Natural killer cell treated with Interleukin-12 subunit alpha and Interleukin-12 subunit beta and Interleukin-15 and Interleukin-18, amount 100 ng/mL, for 72 hours (primary cell): ENCODE results near the gene MFSD12. TPM values are rescaled to one million over a fixed set of nuclear protein-coding genes. Genes with fewer than 3 reads are reported as not detected.
"Not testable (repeated sequence)": the region's sequence is repeated elsewhere in the genome, so short reads cannot be mapped to it uniquely, and the experiment has no call there.

ENCODE experiments used
- ATAC-seq, 2 donors: fragments of 150-1000 bp; cut with Tn5 transposase in 1 of 2; sonication (Bioruptor Pico), chemical (Tn5 transposase) in 1 of 2; 2 replicates each; pipeline ENCODE4 v1.10.0; 2021
- DNase-seq: peaks from one replicate; pipeline ENCODE4 v3.0.0; 2022; ENCODE audit warnings: low spot score
- H3K27ac Mint-ChIP-seq, 2 donors: 1 replicate in 1 of 2; 2 replicates in 1 of 2; pipeline ENCODE4 v1.8.0; 2022; ENCODE audit warnings: mixed read lengths in 2 of 2, mild to moderate bottlenecking in 1 of 2, moderate library complexity in 1 of 2
- H3K27me3 Mint-ChIP-seq, 2 donors: 1 replicate in 1 of 2; 2 replicates in 1 of 2; pipeline ENCODE4 v1.8.0; 2022; ENCODE audit warnings: mixed read lengths in 2 of 2
- H3K36me3 Mint-ChIP-seq: one replicate; pipeline ENCODE4 v1.8.0; 2022; ENCODE audit warnings: mixed read lengths
- H3K4me1 Mint-ChIP-seq, 2 donors: 1 replicate in 1 of 2; 2 replicates in 1 of 2; pipeline ENCODE4 v1.8.0; 2022; ENCODE audit warnings: low read depth in 2 of 2, mixed read lengths in 2 of 2, mild to moderate bottlenecking in 1 of 2
- H3K4me3 Mint-ChIP-seq: one replicate; pipeline ENCODE4 v1.8.0; 2022; ENCODE audit warnings: mixed read lengths
- H3K9me3 Mint-ChIP-seq: 2 replicates; pipeline ENCODE4 v1.8.0; 2022; ENCODE audit warnings: mixed read lengths
- total RNA-seq, 2 donors: library from RNA; stranded (reverse); gene quantifications; one replicate each; pipeline ENCODE4 v1.2.3, GENCODE V29; 2022

MFSD12 gene
- total RNA-seq, 2 donors from 2014 or later = 72.2 to 73.1 TPM

DNA sequence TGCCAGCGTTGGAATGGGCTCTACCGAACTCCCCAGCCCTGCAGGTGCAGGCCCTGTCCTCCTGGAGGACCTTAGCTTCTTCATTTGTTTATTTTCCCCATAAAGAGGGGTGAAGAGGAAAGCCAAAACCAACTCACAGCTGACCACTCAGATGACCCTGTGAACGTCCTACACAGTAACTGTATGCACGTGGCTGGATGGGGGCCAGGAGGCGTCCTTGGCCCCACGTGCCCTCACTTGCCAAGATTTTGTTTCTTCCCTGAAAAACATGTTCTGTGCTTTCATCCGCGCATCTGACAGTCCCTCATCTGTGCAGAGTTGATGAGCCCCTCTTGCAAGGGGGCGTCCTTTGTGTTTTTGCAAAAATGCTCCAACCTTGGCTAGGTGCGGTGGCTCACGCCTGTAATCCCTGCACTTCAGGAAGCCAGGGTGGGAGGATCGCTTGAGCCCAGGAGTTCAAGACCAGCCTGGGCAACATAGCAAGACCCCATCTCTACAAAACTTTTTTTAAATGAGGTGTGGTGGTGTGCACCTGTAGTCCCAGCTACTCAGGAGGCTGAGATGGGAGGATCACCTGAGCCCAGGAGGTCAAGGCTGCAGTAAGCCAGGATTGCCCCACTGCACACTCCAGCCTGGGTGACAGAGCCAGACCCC lies 23.7 kb downstream of the MFSD12 start:
- H3K36me3 Mint-ChIP-seq = no peaks in the 10 kb centered on the region
- H3K4me1 Mint-ChIP-seq = peaks cover 0 to 4% of the 10 kb centered on the region in 2 donors
- no peak overlapping the region for H3K4me3 Mint-ChIP-seq
- no peak overlapping the region for H3K27ac Mint-ChIP-seq
- H3K27me3 Mint-ChIP-seq = no peaks in the 10 kb centered on the region
- H3K9me3 Mint-ChIP-seq = no peaks in the 10 kb centered on the region
- no peak for ATAC-seq
- DNase-seq = no peak

DNA sequence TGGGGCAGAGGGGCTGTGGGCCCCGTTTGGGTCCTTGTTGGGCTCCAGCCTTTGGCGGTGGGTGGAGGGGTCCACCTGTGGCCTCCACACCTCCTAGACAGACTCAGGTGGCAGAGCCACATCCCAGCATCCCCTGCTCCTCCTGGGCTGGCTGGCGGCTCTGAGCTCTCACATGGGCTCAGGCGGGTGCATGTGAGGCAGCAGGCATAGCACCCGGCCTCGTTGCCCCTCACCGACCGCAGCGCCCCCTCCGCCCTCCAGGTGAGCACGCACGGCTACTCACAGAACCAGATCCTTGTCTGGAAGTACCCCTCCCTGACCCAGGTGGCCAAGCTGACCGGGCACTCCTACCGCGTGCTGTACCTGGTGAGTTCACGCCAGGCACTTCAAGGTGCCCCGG lies 24.4 kb downstream of the MFSD12 start:
- Mint-ChIP-seq H3K9me3 (no peaks in the 10 kb centered on the region), H3K4me1 (no peaks in the 10 kb centered on the region), H3K27me3 (no peaks in the 10 kb centered on the region), H3K27ac (no peak overlapping the region), H3K36me3 (no peaks in the 10 kb centered on the region), H3K4me3 (no peak overlapping the region)
- DNase-seq (no peak), ATAC-seq (no peak)

- Mint-ChIP-seq H3K36me3 (no peaks in the 10 kb centered on the region), H3K27ac (no peak overlapping the region), H3K27me3 (no peaks in the 10 kb centered on the region), H3K4me1 (no peaks in the 10 kb centered on the region), H3K4me3 (no peak overlapping the region), H3K9me3 (no peaks in the 10 kb centered on the region)
- no peak for DNase-seq
- no peak for ATAC-seq
Observed at GRCh38 chr19:3532154-3532786, 25.1 kb downstream of the MFSD12 start.

DNA sequence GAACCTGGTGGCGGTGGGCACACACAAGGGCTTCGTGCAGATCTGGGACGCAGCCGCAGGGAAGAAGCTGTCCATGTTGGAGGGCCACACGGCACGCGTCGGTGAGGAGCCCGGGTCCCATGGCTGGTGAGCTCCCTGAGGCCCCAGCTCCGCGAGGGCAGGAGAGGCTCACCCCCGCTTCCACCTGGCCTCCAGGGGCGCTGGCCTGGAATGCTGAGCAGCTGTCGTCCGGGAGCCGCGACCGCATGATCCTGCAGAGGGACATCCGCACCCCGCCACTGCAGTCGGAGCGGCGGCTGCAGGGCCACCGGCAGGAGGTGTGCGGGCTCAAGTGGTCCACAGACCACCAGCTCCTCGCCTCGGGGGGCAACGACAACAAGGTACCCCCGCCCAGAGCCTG lies 25.7 kb downstream of the MFSD12 start:
- Mint-ChIP-seq H3K4me1 (peaks cover 0 to 2% of the 10 kb centered on the region in 2 donors), H3K4me3 (no peak overlapping the region), H3K27ac (no peak overlapping the region), H3K36me3 (no peaks in the 10 kb centered on the region), H3K27me3 (no peaks in the 10 kb centered on the region), H3K9me3 (no peaks in the 10 kb centered on the region)
- DNase-seq = no peak
- ATAC-seq = no peak

GRCh38 chr19:3530389-3530788 lies 27.0 kb downstream of the MFSD12 start:
- DNase-seq = no peak
- Mint-ChIP-seq H3K27me3 (no peaks in the 10 kb centered on the region), H3K4me1 (peaks cover 0 to 2% of the 10 kb centered on the region in 2 donors), H3K36me3 (no peaks in the 10 kb centered on the region), H3K9me3 (no peaks in the 10 kb centered on the region), H3K4me3 (no peak overlapping the region), H3K27ac (no peak overlapping the region)
- ATAC-seq = no peak

- not testable (repeated sequence) for H3K27me3 Mint-ChIP-seq, H3K4me3 Mint-ChIP-seq, DNase-seq, H3K4me1 Mint-ChIP-seq, ATAC-seq, H3K36me3 Mint-ChIP-seq, H3K27ac Mint-ChIP-seq, H3K9me3 Mint-ChIP-seq
Observed at GRCh38 chr19:3529299-3529698, 28.1 kb downstream of the MFSD12 start.

DNA sequence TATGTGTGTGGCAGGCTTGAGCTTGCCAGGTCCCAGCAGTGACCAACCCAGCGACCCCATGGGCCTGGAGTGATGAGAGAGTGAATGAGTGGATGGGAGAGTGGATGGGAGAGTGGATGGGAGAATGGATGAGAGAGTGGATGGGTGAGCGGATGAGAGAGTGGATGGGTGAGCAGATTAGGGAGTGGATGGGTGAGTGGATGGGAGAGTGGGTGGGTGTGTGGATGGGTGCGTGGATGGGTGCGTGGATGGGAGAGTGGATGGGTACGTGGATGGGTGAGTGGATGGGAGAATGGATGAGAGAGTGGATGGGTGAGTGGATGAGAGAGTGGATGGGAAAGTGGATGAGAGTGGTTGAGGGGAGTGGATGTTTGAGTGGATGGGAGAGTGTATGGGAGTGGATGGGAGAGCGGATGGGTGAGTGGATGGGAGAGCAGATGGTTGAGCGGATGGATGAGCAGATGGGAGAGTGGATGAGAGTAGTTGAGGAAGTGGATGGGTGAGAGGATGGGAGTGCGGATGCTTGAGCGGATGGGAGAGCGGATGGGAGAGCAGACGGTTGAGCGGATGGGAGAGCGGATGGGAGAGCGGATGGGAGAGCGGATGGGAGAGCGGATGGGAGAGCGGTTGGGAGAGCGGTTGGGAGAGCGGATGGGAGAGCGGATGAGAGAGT lies 28.7 kb downstream of the MFSD12 start:
- Mint-ChIP-seq H3K27me3 (no peaks in the 10 kb centered on the region), H3K36me3 (no peaks in the 10 kb centered on the region), H3K4me1 (peaks cover 0 to 6% of the 10 kb centered on the region in 2 donors), H3K4me3 (no peak overlapping the region), H3K27ac (no peak overlapping the region), H3K9me3 (no peaks in the 10 kb centered on the region)
- no peak for DNase-seq
- no peak for ATAC-seq

DNA sequence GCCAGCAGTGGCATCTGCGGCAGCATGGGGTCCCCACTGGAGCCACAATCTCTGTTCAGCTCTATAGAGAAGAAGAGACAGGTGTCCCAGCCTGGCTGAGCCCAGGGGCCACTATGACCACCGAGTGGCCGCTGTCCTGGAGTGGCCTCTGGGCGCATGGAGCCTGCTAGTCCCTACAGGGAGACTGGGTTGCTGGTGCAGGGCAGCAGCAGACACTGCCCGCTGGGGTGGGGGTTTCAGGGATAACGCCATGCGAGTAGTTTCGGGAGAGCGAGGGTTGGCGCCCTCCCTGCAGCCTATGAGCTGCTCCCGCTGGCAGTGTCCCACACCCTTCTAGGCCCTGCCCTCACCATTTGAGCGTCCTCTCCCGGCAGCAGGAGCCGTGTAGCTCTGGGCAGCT lies 29.3 kb downstream of the MFSD12 start:
- H3K27ac Mint-ChIP-seq = no peak overlapping the region
- DNase-seq (no peak), ATAC-seq (no peak)
- H3K9me3 Mint-ChIP-seq = no peaks in the 10 kb centered on the region
- H3K4me3 Mint-ChIP-seq = no peak overlapping the region
- no peaks in the 10 kb centered on the region for H3K27me3 Mint-ChIP-seq
- peaks cover 0 to 6% of the 10 kb centered on the region in 2 donors for H3K4me1 Mint-ChIP-seq
- no peaks in the 10 kb centered on the region for H3K36me3 Mint-ChIP-seq

GRCh38 chr19:3527238-3527910 lies 30.0 kb downstream of the MFSD12 start:
- no peak overlapping the region for H3K27ac Mint-ChIP-seq
- no peaks in the 10 kb centered on the region for H3K27me3 Mint-ChIP-seq
- DNase-seq = no peak
- H3K4me3 Mint-ChIP-seq = no peak overlapping the region
- no peaks in the 10 kb centered on the region for H3K9me3 Mint-ChIP-seq
- no peak for ATAC-seq
- H3K36me3 Mint-ChIP-seq = no peaks in the 10 kb centered on the region
- H3K4me1 Mint-ChIP-seq = peaks cover 0 to 6% of the 10 kb centered on the region in 2 donors

- Mint-ChIP-seq H3K27me3 (no peaks in the 10 kb centered on the region), H3K36me3 (no peaks in the 10 kb centered on the region), H3K4me1 (peaks cover 0 to 9% of the 10 kb centered on the region in 2 donors), H3K4me3 (no peak overlapping the region), H3K27ac (no peak overlapping the region), H3K9me3 (no peaks in the 10 kb centered on the region)
- ATAC-seq (no peak), DNase-seq (no peak)
Observed at GRCh38 chr19:3526507-3527237, 30.7 kb downstream of the MFSD12 start.

GRCh38 chr19:3524904-3525451 lies 32.4 kb downstream of the MFSD12 start:
- H3K4me1 Mint-ChIP-seq = peaks cover 6 to 15% of the 10 kb centered on the region in 2 donors

DNA sequence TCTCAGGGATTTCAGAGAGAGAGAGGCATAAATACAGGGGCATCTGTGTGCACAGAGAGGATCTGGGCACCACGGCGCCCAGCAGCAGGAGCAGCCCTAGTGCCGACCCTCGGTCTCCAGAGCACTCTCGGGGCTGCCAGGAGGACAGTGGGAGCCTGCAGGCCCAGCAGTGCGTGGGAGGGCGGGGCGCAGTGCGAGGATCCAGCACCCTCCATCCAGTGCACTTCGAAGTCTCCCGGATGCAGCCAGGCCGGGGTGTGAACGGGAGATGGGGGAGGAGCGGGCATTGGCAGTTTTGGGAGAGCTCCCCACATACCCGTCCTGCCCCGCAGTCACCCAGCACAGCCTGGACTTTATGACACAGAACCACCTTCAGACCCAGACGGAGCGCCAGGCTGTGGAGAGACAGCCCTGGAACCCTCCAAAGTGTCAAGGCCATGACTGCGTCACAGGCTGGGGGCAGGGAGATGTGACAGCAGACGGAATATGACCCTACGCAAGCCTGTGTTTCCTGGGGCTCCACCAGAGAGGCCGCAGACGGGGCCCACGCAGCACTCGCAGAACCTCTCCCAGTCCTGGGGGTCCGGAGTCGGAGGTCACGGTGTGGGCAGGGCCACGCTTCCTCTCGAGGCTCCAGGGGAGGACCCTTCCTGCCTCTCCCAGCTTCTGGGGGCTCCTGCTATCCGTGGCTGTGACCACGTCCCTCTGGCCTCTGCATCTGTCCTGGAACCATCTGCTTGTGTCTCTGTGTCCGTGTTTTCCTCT lies 33.1 kb downstream of the MFSD12 start:
- peaks cover 6 to 15% of the 10 kb centered on the region in 2 donors for H3K4me1 Mint-ChIP-seq
- no peaks in the 10 kb centered on the region for H3K27me3 Mint-ChIP-seq
- no peaks in the 10 kb centered on the region for H3K9me3 Mint-ChIP-seq
- H3K27ac Mint-ChIP-seq = no peak overlapping the region
- DNase-seq = no peak
- H3K36me3 Mint-ChIP-seq = no peaks in the 10 kb centered on the region
- no peak overlapping the region for H3K4me3 Mint-ChIP-seq
- ATAC-seq = no peak

More at GRCh38 chr19:3524904-3525451, 32.4 kb downstream of the MFSD12 start:
- Mint-ChIP-seq H3K4me3 (no peak overlapping the region), H3K36me3 (no peaks in the 10 kb centered on the region), H3K27me3 (no peaks in the 10 kb centered on the region), H3K9me3 (no peaks in the 10 kb centered on the region), H3K27ac (no peak overlapping the region)
- no peak for ATAC-seq
- DNase-seq = no peak
